Mesodermal cell (in vitro differentiated cells): ENCODE data around the gene CST7.

Experiments
- H3K27ac ChIP-seq: 2 replicates; pipeline ENCODE4 v1.7.0; 2013; ENCODE audit warnings: mild to moderate bottlenecking, low read depth, low read length, moderate library complexity; ENCODE audit not compliant: severe bottlenecking
- H3K36me3 ChIP-seq: 2 replicates; pipeline ENCODE4 v1.7.1; 2013; ENCODE audit warnings: mild to moderate bottlenecking, low read length, moderate library complexity; ENCODE audit not compliant: control insufficient read depth, insufficient read depth
- H3K4me1 ChIP-seq: one replicate; pipeline ENCODE4 v1.7.1; 2013; ENCODE audit warnings: mild to moderate bottlenecking, low read length; ENCODE audit not compliant: insufficient read depth, control insufficient read depth, poor library complexity, severe bottlenecking
- H3K4me3 ChIP-seq: 2 replicates; pipeline ENCODE4 v1.7.0; 2013; ENCODE audit warnings: low read length, control low read depth, mild to moderate bottlenecking; ENCODE audit not compliant: insufficient read depth, poor library complexity, severe bottlenecking; ENCODE audit errors: extremely low read depth
- H3K9me3 ChIP-seq: 2 replicates; pipeline ENCODE4 v1.7.1; 2013; ENCODE audit warnings: mild to moderate bottlenecking, low read length, moderate library complexity; ENCODE audit not compliant: control insufficient read depth
- WGBS, 2 experiments: methylation state at CpG; one replicate each; pipeline ENCODE4 v1.1.5; 2013; ENCODE audit warnings: missing lambda C conversion rate in 2 of 2; ENCODE audit not compliant: insufficient coverage in 2 of 2; 5-methylcytosine and 5-hydroxymethylcytosine counted together

CST7 gene

GRCh38 chr20:24951536-24952083 lies 2.5 kb downstream of the CST7 start:
- WGBS, 2 experiments: 80 to 85% methylated on average over 6 to 8 of the region's 11 CpGs
- H3K9me3 ChIP-seq: no peaks in the 10 kb centered on the region
- no peak overlapping the region for H3K4me3 ChIP-seq
- peaks cover 13% of the 10 kb centered on the region for H3K4me1 ChIP-seq
- no peaks in the 10 kb centered on the region for H3K36me3 ChIP-seq
- H3K27ac ChIP-seq: no peak overlapping the region

- Histone ChIP-seq H3K4me1 (peaks cover 13% of the 10 kb centered on the region), H3K4me3 (no peak overlapping the region), H3K36me3 (peaks cover 3% of the 10 kb centered on the region), H3K9me3 (no peaks in the 10 kb centered on the region), H3K27ac (no peak overlapping the region)
- 92 to 94% methylated on average over 7 to 11 of the region's 12 CpGs for WGBS, 2 experiments
These were observed 3.5 kb downstream of the CST7 start for GRCh38 chr20:24952376-24953208.

GRCh38 chr20:24953209-24953575 lies 4.1 kb downstream of the CST7 start:
- Histone ChIP-seq H3K9me3 (no peaks in the 10 kb centered on the region), H3K36me3 (peaks cover 3% of the 10 kb centered on the region)
- 93 to 95% methylated on average over 8 of the region's 8 CpGs for WGBS, 2 experiments

GRCh38 chr20:24953621-24954133 lies 4.6 kb downstream of the CST7 start:
- H3K4me1 ChIP-seq: peaks cover 13% of the 10 kb centered on the region
- H3K36me3 ChIP-seq: peaks cover 3% of the 10 kb centered on the region
- H3K9me3 ChIP-seq: no peaks in the 10 kb centered on the region
- no peak overlapping the region for H3K4me3 ChIP-seq
- 86 to 90% methylated on average over 14 to 16 of the region's 16 CpGs for WGBS, 2 experiments
- H3K27ac ChIP-seq: no peak overlapping the region

More at GRCh38 chr20:24953209-24953575, 4.1 kb downstream of the CST7 start:
- Histone ChIP-seq H3K4me1 (peaks cover 13% of the 10 kb centered on the region), H3K27ac (no peak overlapping the region), H3K4me3 (no peak overlapping the region)

GRCh38 chr20:24954151-24954550 lies 5.1 kb downstream of the CST7 start:
- Histone ChIP-seq H3K4me3 (no peak overlapping the region), H3K36me3 (peaks cover 6% of the 10 kb centered on the region), H3K4me1 (peaks cover 11% of the 10 kb centered on the region), H3K9me3 (no peaks in the 10 kb centered on the region), H3K27ac (no peak overlapping the region)
- 57 to 72% methylated on average over 4 to 5 of the region's 8 CpGs for WGBS, 2 experiments

GRCh38 chr20:24954566-24954965 lies 5.5 kb downstream of the CST7 start:
- H3K4me3 ChIP-seq: no peak overlapping the region
- H3K4me1 ChIP-seq: peaks cover 7% of the 10 kb centered on the region
- no peaks in the 10 kb centered on the region for H3K9me3 ChIP-seq
- no peak overlapping the region for H3K27ac ChIP-seq
- peaks cover 7% of the 10 kb centered on the region for H3K36me3 ChIP-seq
- no CpG with 5 or more reads among the region's 2 CpGs for WGBS, 2 experiments

DNA sequence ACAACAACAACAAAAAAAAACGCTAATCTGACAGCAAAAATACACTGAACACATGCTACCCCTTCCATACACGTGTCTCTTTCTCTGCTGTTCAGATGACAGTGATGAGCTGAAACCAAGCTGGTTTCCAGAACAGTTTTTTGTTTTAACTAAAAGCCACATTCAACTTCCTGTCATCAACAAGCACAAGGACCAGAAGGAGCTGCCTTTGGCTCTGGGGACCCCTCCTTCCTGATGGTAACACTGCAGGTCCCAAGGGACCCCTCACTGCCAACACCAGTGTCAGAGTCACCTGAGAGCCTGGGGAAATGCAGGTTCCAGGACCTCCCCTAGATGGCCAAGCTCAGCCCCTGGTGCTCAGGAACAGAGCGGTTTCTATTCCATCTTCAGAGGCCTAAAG lies 6.0 kb downstream of the CST7 start:
- Histone ChIP-seq H3K4me3 (no peak overlapping the region), H3K36me3 (peaks cover 10% of the 10 kb centered on the region), H3K4me1 (peaks cover 2% of the 10 kb centered on the region), H3K9me3 (no peaks in the 10 kb centered on the region), H3K27ac (no peak overlapping the region)
- WGBS, 2 experiments: 84 to 92% methylated on average over 2 of the region's 3 CpGs

GRCh38 chr20:24956001-24956841 lies 7.2 kb downstream of the CST7 start:
- WGBS, 2 experiments: 92 to 93% methylated on average over 18 to 22 of the region's 22 CpGs

DNA sequence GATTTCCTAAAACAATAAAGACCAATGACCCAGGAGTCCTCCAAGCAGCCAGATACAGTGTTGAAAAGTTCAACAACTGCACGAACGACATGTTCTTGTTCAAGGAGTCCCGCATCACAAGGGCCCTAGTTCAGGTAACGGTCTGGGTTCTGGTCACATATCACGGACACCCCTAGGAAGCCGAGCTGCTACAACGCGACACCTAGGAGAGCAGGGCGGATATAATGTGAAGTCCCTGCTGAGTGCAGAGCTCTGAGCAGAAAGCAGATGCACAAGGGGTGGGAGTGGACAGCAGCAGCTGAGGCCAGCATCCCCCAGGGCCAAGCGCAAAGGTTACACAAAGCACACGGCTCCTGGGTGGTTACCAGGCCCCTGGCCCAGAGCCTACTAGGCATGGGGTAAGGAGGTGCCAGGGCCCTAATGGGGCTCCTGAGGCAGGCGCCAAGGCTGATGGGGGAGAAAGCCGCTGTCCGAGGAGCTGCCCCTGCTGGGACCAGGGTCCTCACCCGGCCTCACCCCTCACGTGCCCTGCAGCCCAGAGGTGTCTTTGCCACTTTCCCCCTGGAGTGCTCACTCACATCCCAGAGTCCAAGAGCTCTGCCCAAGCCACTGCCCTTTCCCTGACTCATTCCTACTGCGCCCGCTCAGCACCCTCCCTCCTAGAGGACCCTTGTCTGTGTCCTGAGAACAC lies 8.4 kb downstream of the CST7 start:
- Histone ChIP-seq H3K36me3 (peaks cover 29% of the 10 kb centered on the region), H3K9me3 (no peaks in the 10 kb centered on the region), H3K4me1 (no peaks in the 10 kb centered on the region), H3K4me3 (no peak overlapping the region), H3K27ac (no peak overlapping the region)
- WGBS, 2 experiments: 89 to 91% methylated on average over 16 to 18 of the region's 18 CpGs

More at GRCh38 chr20:24956001-24956841, 7.2 kb downstream of the CST7 start:
- H3K4me3 ChIP-seq: no peak overlapping the region
- no peaks in the 10 kb centered on the region for H3K4me1 ChIP-seq
- no peak overlapping the region for H3K27ac ChIP-seq
- H3K9me3 ChIP-seq: no peaks in the 10 kb centered on the region
- H3K36me3 ChIP-seq: peaks cover 21% of the 10 kb centered on the region
